GM12878 (cell line): ENCODE data around the gene RSPH1. TPM values are rescaled to one million over a fixed set of nuclear protein-coding genes. Genes with fewer than 3 reads are reported as not detected.

Experiments
- ATAC-seq: fragments of 200-7000 bp; cut with Tn5 transposase; 3 replicates; pipeline ENCODE4 v1.9.1; 2020; ENCODE audit warnings: mild to moderate bottlenecking, moderate library complexity
- BruUV-seq: library from RNA; stranded (reverse); fragments of 400-500 nt; replicated peaks from 2 replicates; lab custom pipeline; 2021; lab: Mats Ljungman, UMichigan
- CTCF ChIA-PET: fragments of 300-600 bp; sonication (Branson Sonifier 250); formaldehyde crosslinking; extraction: SDS; loops from one replicate; lab custom pipeline; 2021; ENCODE audit warnings: inconsistent platforms; lab: Yijun Ruan, JAX
- POLR2A ChIA-PET: fragments of 350-600 bp; formaldehyde crosslinking; extraction: SDS; loops from one replicate; lab custom pipeline; 2021; ENCODE audit warnings: inconsistent platforms; lab: Charles Lee
- RAD21 ChIA-PET: fragments of 300-600 bp; sonication (Branson Sonifier 250); formaldehyde crosslinking; loops from one replicate; lab custom pipeline; 2023; ENCODE audit warnings: antibody characterized with exemption; ENCODE audit not compliant: unreplicated experiment; lab: Charles Lee
- SMC1A ChIA-PET: fragments of 300-600 bp; sonication (Branson Sonifier 250); formaldehyde crosslinking; loops from one replicate; lab custom pipeline; 2023; ENCODE audit not compliant: unreplicated experiment, uncharacterized antibody; lab: Charles Lee
- DNase-seq: peaks from one replicate; pipeline ENCODE4 v3.0.0-alpha.2; 2011; ENCODE audit warnings: low read depth, low spot score
- FAIRE-seq: peaks from 3 replicates; lab custom pipeline; 2011; peaks lifted over from hg19 to GRCh38; lab: Jason Lieb, UNC
- H2AFZ ChIP-seq: 2 replicates; pipeline ENCODE4 v1.6.0; 2011; ENCODE audit warnings: low read depth, low read length, control low read depth; ENCODE audit not compliant: control insufficient read depth
- H3K27ac ChIP-seq: 2 replicates; pipeline ENCODE4 v1.5.1; 2011; ENCODE audit warnings: control low read depth; ENCODE audit not compliant: control insufficient read depth, insufficient read depth
- H3K27me3 ChIP-seq, 2 experiments: replicated peaks in 1 of 2; 2 replicates each; pipeline versions ENCODE4 v1.6.0 to v1.6.1; 2011; ENCODE audit warnings: low read length in 1 of 2; ENCODE audit not compliant: control insufficient read depth in 2 of 2, insufficient read depth in 2 of 2
- H3K36me3 ChIP-seq, 2 experiments: 2 replicates each; pipeline ENCODE4 v1.5.1; 2011; ENCODE audit warnings: low read length in 1 of 2; ENCODE audit not compliant: control insufficient read depth in 2 of 2, insufficient read depth in 2 of 2
- H3K4me1 ChIP-seq: 2 replicates; pipeline ENCODE4 v1.6.1; 2011; ENCODE audit warnings: mild to moderate bottlenecking, low read length, moderate library complexity, mixed read lengths; ENCODE audit not compliant: control insufficient read depth, insufficient read depth
- H3K4me2 ChIP-seq: 2 replicates; pipeline ENCODE4 v1.6.0; 2011; ENCODE audit warnings: control low read depth; ENCODE audit not compliant: control insufficient read depth, insufficient read depth
- H3K4me3 ChIP-seq: fragments of 200-600 bp; sonication (generic); 2 replicates; pipeline ENCODE4 v1.5.1; 2016
- H3K79me2 ChIP-seq: 2 replicates; pipeline ENCODE4 v1.6.0; 2011; ENCODE audit warnings: low read length; ENCODE audit not compliant: control insufficient read depth, insufficient read depth
- H3K9ac ChIP-seq: 2 replicates; pipeline ENCODE4 v1.8.0; 2011; ENCODE audit warnings: low read length, control low read depth, mixed read lengths; ENCODE audit not compliant: control insufficient read depth, insufficient read depth
- H3K9me3 ChIP-seq: replicated peaks from 3 replicates; pipeline ENCODE4 v1.5.1; 2011; ENCODE audit warnings: mild to moderate bottlenecking, low read length; ENCODE audit not compliant: control insufficient read depth, insufficient read depth
- H4K20me1 ChIP-seq: 2 replicates; pipeline ENCODE4 v1.6.0; 2011; ENCODE audit not compliant: control insufficient read depth, insufficient read depth
- NFIC ChIP-seq: IDR thresholded peaks from 2 replicates; pipeline ENCODE4 v1.6.1; 2012; ENCODE audit warnings: low read depth, mild to moderate bottlenecking, inconsistent platforms, low read length, moderate library complexity
- ZBTB40 ChIP-seq: fragments of 450-650 bp; IDR thresholded peaks from 2 replicates; pipeline ENCODE4 v1.6.1; 2016; ENCODE audit warnings: mild to moderate bottlenecking, moderate library complexity, borderline replicate concordance
- WGBS: methylation state at CpG from one replicate; pipeline ENCODE4 v1.1.6; 2016; ENCODE audit warnings: low lambda C conversion rate; ENCODE audit not compliant: insufficient replicate concordance, insufficient coverage; ENCODE audit errors: missing lambda C conversion rate; 5-methylcytosine and 5-hydroxymethylcytosine counted together
- in situ Hi-C: fragments of 300-500 bp; cut with MboI; formaldehyde crosslinking; loops from 9 replicates; pipeline ENCODE4 v1.14.3; 2018; ENCODE audit warnings: mixed read lengths
- intact Hi-C: fragments of 100-400 bp; cut with micrococcal nuclease; formaldehyde crosslinking; loops from one replicate; pipeline ENCODE4 v1.14.2; 2022; ENCODE audit not compliant: unreplicated experiment
- polyA plus RNA-seq, 11 experiments: library from polyadenylated mRNA; depleted of rRNA in 4 of 11; unstranded in 6 of 11; stranded (reverse) in 5 of 11; fragments of >200 nt; fragmentation: Nextera tagmentation in 4 of 11; fragmentation: Illumina TruSeq in 1 of 11; extraction: Ambion mirVana in 4 of 11; extraction: Trizol in 1 of 11; gene quantifications; 1 replicate in 1 of 11; 2 replicates in 10 of 11; pipeline versions ENCODE4 v1.2.1 to v1.2.3, GENCODE V29; 2011 to 2016; ENCODE audit warnings: inconsistent platforms in 2 of 11, missing spikeins in 2 of 11, low read depth in 1 of 11
- total RNA-seq, 4 experiments: library from RNA; depleted of rRNA in 3 of 4; stranded (reverse); fragments of >200 nt in 3 of 4; fragmentation: Illumina TruSeq in 1 of 4; extraction: Trizol in 1 of 4; gene quantifications; 2 replicates each; pipeline versions ENCODE4 v1.2.1 to v1.2.3, GENCODE V29; 2013 to 2021

The RSPH1 gene
- total and polyA plus RNA-seq, 10 of the 15 experiments (the other 5 are each of a cell fraction or from before 2014, with no cell fraction given), result 0.11 to 1.4 (median 0.38) TPM

GRCh38 chr21:42514883-42515228 lies 18.8 kb upstream of the RSPH1 start:
- DNase-seq (no peak), ATAC-seq (peak; percentile 4; the same call in 2 of the 3 replicates), FAIRE-seq (no peak)
- no TSS peak for BruUV-seq
- Histone ChIP-seq H3K27ac (peak overlapping the region; percentile 41), H3K27me3 (no peaks in the 10 kb centered on the region), H3K9me3 (no peaks in the 10 kb centered on the region), H3K9ac (peak overlapping the region; percentile 66), H4K20me1 (no peaks in the 10 kb centered on the region), H3K4me2 (peak overlapping the region; percentile 88), H2AFZ (no peak overlapping the region), H3K4me1 (peaks cover 11% of the 10 kb centered on the region), H3K36me3 (peaks cover 1 to 14% of the 10 kb centered on the region in 2 experiments; a peak in 1 of 4 replicates), H3K4me3 (peak overlapping the region; percentile 94), H3K79me2 (peaks cover 16% of the 10 kb centered on the region)
- in situ Hi-C loops (no loop called here), intact Hi-C loops (no loop called here)
- ChIA-PET CTCF (interaction anchor here (0.9 to 4.9 kb wide), 7 partner anchors 9 to 53 kb away, joined by 3 to 25 read pairs (median 5); no protein-coding TSS in a partner anchor), POLR2A (interaction anchor here (1.4 to 7.1 kb wide), 5 partner anchors 9 to 46 kb away, joined by 3 to 82 read pairs (median 7); no protein-coding TSS in a partner anchor), SMC1A (interaction anchor here (0.9 to 7.1 kb wide), 12 partner anchors 9 to 53 kb away, joined by 3 to 78 read pairs (median 6); no protein-coding TSS in a partner anchor), RAD21 (interaction anchor here (0.9 to 5.0 kb wide), 18 partner anchors 9 to 205 kb away, joined by 3 to 35 read pairs (median 4); no protein-coding TSS in a partner anchor)
- TF ChIP-seq NFIC (no peak), ZBTB40 (peak; percentile 21; the same call in 1 of the 2 replicates)
- WGBS, result 22% methylated on average over 5 of the region's 5 CpGs
